ENCODE data around the gene IRF2BP2.

DNA sequence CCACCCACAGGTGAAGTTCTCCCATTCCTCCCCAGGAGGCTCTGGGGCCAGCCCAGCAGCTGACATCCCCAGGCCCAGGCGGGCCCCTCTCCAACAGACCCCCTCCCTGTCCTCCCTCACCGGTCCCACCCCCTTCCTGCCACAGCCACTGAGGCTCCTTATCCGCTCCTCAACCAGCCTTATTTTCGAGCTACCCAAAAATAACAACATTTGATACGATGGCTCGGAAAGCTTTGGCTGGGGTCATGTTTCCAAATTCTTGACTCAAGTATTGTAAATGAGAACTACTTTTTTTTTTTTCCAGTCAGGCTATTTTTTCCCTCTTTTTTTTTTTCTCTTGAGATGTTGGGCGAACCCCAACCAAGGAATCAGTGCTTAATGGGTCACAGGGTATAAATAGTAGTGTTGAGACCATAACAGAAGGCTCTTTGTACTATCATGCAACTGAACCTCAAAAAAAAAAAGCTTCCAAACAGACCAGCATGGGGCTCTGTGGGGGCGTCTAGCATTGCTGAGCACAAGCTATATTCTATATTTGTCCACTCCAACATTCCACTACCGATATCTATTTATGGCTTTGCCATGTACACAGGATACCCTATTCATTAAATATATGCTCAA is 27.2 kb downstream of the IRF2BP2 start:
- TF ChIP-seq, protein P1, sequence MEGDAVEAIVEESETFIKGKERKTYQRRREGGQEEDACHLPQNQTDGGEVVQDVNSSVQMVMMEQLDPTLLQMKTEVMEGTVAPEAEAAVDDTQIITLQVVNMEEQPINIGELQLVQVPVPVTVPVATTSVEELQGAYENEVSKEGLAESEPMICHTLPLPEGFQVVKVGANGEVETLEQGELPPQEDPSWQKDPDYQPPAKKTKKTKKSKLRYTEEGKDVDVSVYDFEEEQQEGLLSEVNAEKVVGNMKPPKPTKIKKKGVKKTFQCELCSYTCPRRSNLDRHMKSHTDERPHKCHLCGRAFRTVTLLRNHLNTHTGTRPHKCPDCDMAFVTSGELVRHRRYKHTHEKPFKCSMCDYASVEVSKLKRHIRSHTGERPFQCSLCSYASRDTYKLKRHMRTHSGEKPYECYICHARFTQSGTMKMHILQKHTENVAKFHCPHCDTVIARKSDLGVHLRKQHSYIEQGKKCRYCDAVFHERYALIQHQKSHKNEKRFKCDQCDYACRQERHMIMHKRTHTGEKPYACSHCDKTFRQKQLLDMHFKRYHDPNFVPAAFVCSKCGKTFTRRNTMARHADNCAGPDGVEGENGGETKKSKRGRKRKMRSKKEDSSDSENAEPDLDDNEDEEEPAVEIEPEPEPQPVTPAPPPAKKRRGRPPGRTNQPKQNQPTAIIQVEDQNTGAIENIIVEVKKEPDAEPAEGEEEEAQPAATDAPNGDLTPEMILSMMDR (IDR thresholded peaks at IDR 0.05) = no peak
- TF ChIP-seq EZH2 (IDR thresholded peaks at IDR 0.05; ENCODE audit: borderline replicate concordance, insufficient read depth, low read depth, low read length, poor library complexity, severe bottlenecking) = no peak
